Ecto neural progenitor cell (in vitro differentiated cells): Measurements from ENCODE around the gene RANBP17.
A peak's percentile ranks its signal among the peaks of the same experiment; 100 is the strongest.

Experiments used
- DNase-seq: peaks from one replicate; pipeline ENCODE4 v3.0.0-alpha.2; 2018; ENCODE audit warnings: low spot score

RANBP17 gene

GRCh38 chr5:171300358-171300757, 438.5 kb downstream of the RANBP17 start:
- no peak for DNase-seq

- no peak for DNase-seq
Measured at GRCh38 chr5:171306166-171306565, 444.3 kb downstream of the RANBP17 start.

GRCh38 chr5:171306781-171307591, 445.2 kb downstream of the RANBP17 start:
- no peak for DNase-seq

- no peak for DNase-seq
Measured at GRCh38 chr5:171307789-171308452, 446.1 kb downstream of the RANBP17 start.

- peak; percentile 86 for DNase-seq
Measured at GRCh38 chr5:171308453-171309275, 446.8 kb downstream of the RANBP17 start, which contains the start of gene TLX3. Gene TLX3, plus strand, starts transcription at chr5:171309248. Its CDS starts 118 bp downstream, at chr5:171309366.

- peak; percentile 61 for DNase-seq
Measured at GRCh38 chr5:171309276-171310211, 447.7 kb downstream of the RANBP17 start.

- DNase-seq, result peak; percentile 69
Measured at GRCh38 chr5:171310212-171310818, 448.5 kb downstream of the RANBP17 start.

GRCh38 chr5:171310819-171311321, 449.1 kb downstream of the RANBP17 start:
- no peak for DNase-seq

GRCh38 chr5:171311322-171312077, 449.7 kb downstream of the RANBP17 start:
- peak; percentile 75 for DNase-seq

- no peak for DNase-seq
Measured at GRCh38 chr5:171312129-171312974, 450.5 kb downstream of the RANBP17 start.

GRCh38 chr5:171313481-171314206, 451.8 kb downstream of the RANBP17 start:
- no peak for DNase-seq

- peak; percentile 64 for DNase-seq
Measured at GRCh38 chr5:171314728-171315385, 453.0 kb downstream of the RANBP17 start.

GRCh38 chr5:171315386-171315891, 453.6 kb downstream of the RANBP17 start:
- no peak for DNase-seq

- no peak for DNase-seq
Measured at GRCh38 chr5:171315925-171316257, 454.1 kb downstream of the RANBP17 start.

GRCh38 chr5:171316258-171317121, 454.7 kb downstream of the RANBP17 start:
- peak; percentile 67 for DNase-seq

- DNase-seq, result no peak
Measured at GRCh38 chr5:171317230-171317629, 455.4 kb downstream of the RANBP17 start.

GRCh38 chr5:171318026-171318425, 456.2 kb downstream of the RANBP17 start:
- DNase-seq, result no peak
